Naive thymus-derived CD4-positive, alpha-beta T cell (primary cell): ENCODE measurements around the gene OR2F1. TPM values are rescaled to one million over a fixed set of nuclear protein-coding genes. Genes with fewer than 3 reads are reported as not detected.

Experiments
- ATAC-seq: fragments of 150-1000 bp; cut with Tn5 transposase; 2 replicates; pipeline ENCODE4 v1.10.0; 2021; ENCODE audit warnings: mild to moderate bottlenecking, moderate library complexity
- CTCF ChIA-PET: fragments of 350-600 bp; sonication (Branson Sonifier 250); formaldehyde crosslinking; loops from one replicate; lab custom pipeline; 2021; ENCODE audit warnings: antibody characterized with exemption; lab: Charles Lee
- POLR2A ChIA-PET: fragments of 350-600 bp; sonication (Branson Sonifier 250); formaldehyde crosslinking; loops from one replicate; lab custom pipeline; 2021; ENCODE audit warnings: antibody characterized with exemption, inconsistent platforms; lab: Charles Lee
- DNase-seq, 9 donors: peaks; one replicate each; pipeline versions ENCODE4 v3.0.0 to v3.0.0-alpha.2; 2020 to 2022; ENCODE audit warnings: mixed read lengths in 1 of 9
- H3K27ac ChIP-seq: one replicate; pipeline ENCODE4 v1.7.0; 2013; ENCODE audit warnings: mild to moderate bottlenecking, low read depth, low read length, moderate library complexity
- H3K27me3 ChIP-seq, 2 donors: one replicate each; pipeline ENCODE4 v1.7.0; 2013; ENCODE audit warnings: low read length in 2 of 2, mild to moderate bottlenecking in 2 of 2, moderate library complexity in 2 of 2; ENCODE audit not compliant: control insufficient read depth in 2 of 2, insufficient read depth in 2 of 2
- H3K36me3 ChIP-seq, 3 experiments: 1 replicate in 2 of 3; 2 replicates in 1 of 3; pipeline ENCODE4 v1.7.0; 2013; ENCODE audit warnings: low read length in 3 of 3, mild to moderate bottlenecking in 3 of 3, moderate library complexity in 1 of 3; ENCODE audit not compliant: insufficient read depth in 3 of 3, control insufficient read depth in 2 of 3
- H3K4me1 ChIP-seq, 2 donors: one replicate each; pipeline ENCODE4 v1.7.0; 2013; ENCODE audit warnings: low read length in 2 of 2, mild to moderate bottlenecking in 2 of 2, moderate library complexity in 1 of 2; ENCODE audit not compliant: control insufficient read depth in 2 of 2, insufficient read depth in 2 of 2
- H3K4me3 ChIP-seq: 2 replicates; pipeline ENCODE4 v1.7.0; 2013; ENCODE audit warnings: mild to moderate bottlenecking, low read length
- H3K9me3 ChIP-seq, 3 experiments: 1 replicate in 2 of 3; 2 replicates in 1 of 3; pipeline ENCODE4 v1.7.0; 2013; ENCODE audit warnings: low read length in 3 of 3; ENCODE audit not compliant: control insufficient read depth in 2 of 3
- H3K27ac Mint-ChIP-seq, 9 donors: one replicate each; pipeline ENCODE4 v1.8.0; 2020 to 2022; ENCODE audit warnings: mixed read lengths in 9 of 9, mild to moderate bottlenecking in 8 of 9, moderate library complexity in 5 of 9, inconsistent platforms in 2 of 9
- H3K27me3 Mint-ChIP-seq, 5 donors: one replicate each; pipeline ENCODE4 v1.8.0; 2021 to 2022; ENCODE audit warnings: mixed read lengths in 5 of 5, mild to moderate bottlenecking in 1 of 5
- H3K36me3 Mint-ChIP-seq, 5 donors: one replicate each; pipeline ENCODE4 v1.8.0; 2020 to 2022; ENCODE audit warnings: mixed read lengths in 5 of 5, mild to moderate bottlenecking in 3 of 5, inconsistent platforms in 1 of 5
- H3K4me1 Mint-ChIP-seq, 7 donors: one replicate each; pipeline ENCODE4 v1.8.0; 2020 to 2022; ENCODE audit warnings: mixed read lengths in 7 of 7, mild to moderate bottlenecking in 3 of 7, inconsistent platforms in 1 of 7
- H3K4me3 Mint-ChIP-seq, 10 donors: one replicate each; pipeline ENCODE4 v1.8.0; 2020 to 2022; ENCODE audit warnings: mild to moderate bottlenecking in 10 of 10, mixed read lengths in 10 of 10, moderate library complexity in 6 of 10, inconsistent platforms in 2 of 10
- H3K9me3 Mint-ChIP-seq, 11 donors: one replicate each; pipeline ENCODE4 v1.8.0; 2020 to 2022; ENCODE audit warnings: mixed read lengths in 11 of 11, mild to moderate bottlenecking in 4 of 11, inconsistent platforms in 1 of 11, moderate library complexity in 1 of 11
- intact Hi-C, 2 donors: fragments of 100-400 bp; cut with micrococcal nuclease; formaldehyde crosslinking; loops; one replicate each; pipeline ENCODE4 v1.15.1; 2023
- polyA plus RNA-seq, 2 donors: library from polyadenylated mRNA; unstranded; fragments of 300-500 nt; fragmentation: Illumina TruSeq; gene quantifications; one replicate each; pipeline ENCODE4 v1.2.3, GENCODE V29; 2021
- total RNA-seq, 6 experiments: library from RNA in 5 of 6; stranded (reverse) in 5 of 6; gene quantifications; 1 replicate in 5 of 6; 2 replicates in 1 of 6; pipeline ENCODE4 v1.2.3 and lab custom pipeline; 2021 to 2026

OR2F1 gene
- total and polyA plus RNA-seq, 7 experiments from 2014 or later = not detected

GRCh38 chr7:143910473-143911248, 44.0 kb upstream of the OR2F1 start:
- H3K4me1 Mint-ChIP-seq = no peaks in the 10 kb centered on the region
- H3K27ac ChIP-seq = no peak overlapping the region
- H3K27me3 Mint-ChIP-seq = peaks cover 0 to 24% (median 0%) of the 10 kb centered on the region in 5 donors
- no peak for ATAC-seq
- H3K9me3 ChIP-seq = no peaks in the 10 kb centered on the region
- H3K4me3 ChIP-seq = no peak overlapping the region
- no peaks in the 10 kb centered on the region for H3K4me1 ChIP-seq
- no peaks in the 10 kb centered on the region for H3K9me3 Mint-ChIP-seq
- no peaks in the 10 kb centered on the region for H3K36me3 Mint-ChIP-seq
- H3K27ac Mint-ChIP-seq = no peak overlapping the region
- POLR2A ChIA-PET = interaction anchor here (2.8 kb wide), 1 partner anchor 8 kb away, joined by 9 read pairs; the partner anchor contains the start of gene TCAF1
- no peak overlapping the region for H3K4me3 Mint-ChIP-seq
- CTCF ChIA-PET = interaction anchor here (1.4 kb wide), 1 partner anchor 8 kb away, joined by 6 read pairs; the partner anchor contains the start of gene TCAF1
- no peak for DNase-seq
- no peaks in the 10 kb centered on the region for H3K36me3 ChIP-seq
- peaks cover 0 to 3% of the 10 kb centered on the region in 2 donors for H3K27me3 ChIP-seq
- intact Hi-C loops = no loop called here

GRCh38 chr7:143913945-143914615, 40.6 kb upstream of the OR2F1 start:
- Mint-ChIP-seq H3K27ac (no peak overlapping the region), H3K36me3 (no peaks in the 10 kb centered on the region), H3K27me3 (peaks cover 0 to 32% (median 13%) of the 10 kb centered on the region in 5 donors), H3K9me3 (no peaks in the 10 kb centered on the region), H3K4me1 (no peaks in the 10 kb centered on the region), H3K4me3 (no peak overlapping the region)
- ATAC-seq (no peak), DNase-seq (no peak)
- H3K27ac ChIP-seq = no peak overlapping the region
- ChIA-PET CTCF (no interaction called here), POLR2A (no interaction called here)
- intact Hi-C loops = no loop called here
- H3K36me3 ChIP-seq = no peaks in the 10 kb centered on the region
- H3K4me1 ChIP-seq = no peaks in the 10 kb centered on the region
- peaks cover 0 to 3% of the 10 kb centered on the region in 2 donors for H3K27me3 ChIP-seq
- H3K4me3 ChIP-seq = no peak overlapping the region
- no peaks in the 10 kb centered on the region for H3K9me3 ChIP-seq

GRCh38 chr7:143914938-143915652, 39.5 kb upstream of the OR2F1 start:
- DNase-seq = no peak
- H3K36me3 Mint-ChIP-seq = no peaks in the 10 kb centered on the region
- intact Hi-C loops = no loop called here
- Histone ChIP-seq H3K4me3 (no peak overlapping the region), H3K4me1 (no peaks in the 10 kb centered on the region), H3K9me3 (no peaks in the 10 kb centered on the region), H3K27ac (no peak overlapping the region), H3K27me3 (peaks cover 0 to 3% of the 10 kb centered on the region in 2 donors), H3K36me3 (no peaks in the 10 kb centered on the region)
- POLR2A ChIA-PET = no interaction called here
- peaks cover 7 to 35% (median 15%) of the 10 kb centered on the region in 5 donors for H3K27me3 Mint-ChIP-seq
- CTCF ChIA-PET = interaction anchor here (0.6 kb wide), 1 partner anchor 9 kb away, joined by 3 read pairs; no protein-coding TSS in a partner anchor
- H3K4me1 Mint-ChIP-seq = no peaks in the 10 kb centered on the region
- H3K4me3 Mint-ChIP-seq = no peak overlapping the region
- H3K9me3 Mint-ChIP-seq = no peaks in the 10 kb centered on the region
- ATAC-seq = no peak
- H3K27ac Mint-ChIP-seq = no peak overlapping the region

- ATAC-seq (no peak), DNase-seq (no peak)
- Mint-ChIP-seq H3K4me3 (no peak overlapping the region), H3K4me1 (no peaks in the 10 kb centered on the region), H3K27ac (no peak overlapping the region), H3K9me3 (peaks cover 0 to 1% (median 0%) of the 10 kb centered on the region in 11 donors), H3K36me3 (no peaks in the 10 kb centered on the region), H3K27me3 (peaks cover 17 to 46% (median 28%) of the 10 kb centered on the region in 5 donors)
- no peak overlapping the region for H3K27ac ChIP-seq
- intact Hi-C loops = no loop called here
- H3K27me3 ChIP-seq = peaks cover 0 to 3% of the 10 kb centered on the region in 2 donors
- H3K4me1 ChIP-seq = no peaks in the 10 kb centered on the region
- no peaks in the 10 kb centered on the region for H3K36me3 ChIP-seq
- no peaks in the 10 kb centered on the region for H3K9me3 ChIP-seq
- CTCF ChIA-PET = no interaction called here
- H3K4me3 ChIP-seq = no peak overlapping the region
- POLR2A ChIA-PET = no interaction called here
Observed at GRCh38 chr7:143924851-143925250, 29.8 kb upstream of the OR2F1 start.

GRCh38 chr7:143929224-143929920, 25.3 kb upstream of the OR2F1 start:
- Histone ChIP-seq H3K9me3 (peaks cover 0 to 4% (median 0%) of the 10 kb centered on the region in 3 experiments), H3K27me3 (no peaks in the 10 kb centered on the region), H3K4me1 (no peaks in the 10 kb centered on the region), H3K36me3 (no peaks in the 10 kb centered on the region), H3K27ac (no peak overlapping the region), H3K4me3 (no peak overlapping the region)
- intact Hi-C loops = no loop called here
- Mint-ChIP-seq H3K4me1 (peaks cover 0 to 8% (median 0%) of the 10 kb centered on the region in 7 donors), H3K9me3 (peaks cover 0 to 18% (median 11%) of the 10 kb centered on the region in 11 donors), H3K27ac (no peak overlapping the region), H3K36me3 (peaks cover 0 to 6% (median 5%) of the 10 kb centered on the region in 5 donors), H3K27me3 (peaks cover 0 to 17% (median 3%) of the 10 kb centered on the region in 5 donors), H3K4me3 (no peak overlapping the region)
- ATAC-seq = no peak
- POLR2A ChIA-PET = interaction anchor here (0.9 kb wide), 1 partner anchor 90 kb away, joined by 3 read pairs; no protein-coding TSS in a partner anchor
- CTCF ChIA-PET = no interaction called here
- no peak for DNase-seq

- ChIA-PET POLR2A (no interaction called here), CTCF (no interaction called here)
- ATAC-seq = no peak
- H3K27me3 Mint-ChIP-seq = peaks cover 0 to 24% (median 6%) of the 10 kb centered on the region in 5 donors
- intact Hi-C loops = no loop called here
- Histone ChIP-seq H3K4me1 (no peaks in the 10 kb centered on the region), H3K27ac (no peak overlapping the region), H3K36me3 (no peaks in the 10 kb centered on the region), H3K4me3 (no peak overlapping the region), H3K9me3 (peaks cover 0 to 4% (median 0%) of the 10 kb centered on the region in 3 experiments), H3K27me3 (no peaks in the 10 kb centered on the region)
- DNase-seq = no peak
- H3K36me3 Mint-ChIP-seq = peaks cover 0 to 6% (median 5%) of the 10 kb centered on the region in 5 donors
- H3K4me1 Mint-ChIP-seq = peaks cover 0 to 8% (median 0%) of the 10 kb centered on the region in 7 donors
- no peak overlapping the region for H3K4me3 Mint-ChIP-seq
- peaks cover 0 to 27% (median 11%) of the 10 kb centered on the region in 11 donors for H3K9me3 Mint-ChIP-seq
- H3K27ac Mint-ChIP-seq = no peak overlapping the region
Observed at GRCh38 chr7:143931739-143932138, 22.9 kb upstream of the OR2F1 start.
